NCI-H82 treated with DMSO at 0.1 percent for 48 hours (cell line): Measurements from ENCODE around the gene CBX4.
"Not testable (repeated sequence)": the region's sequence is repeated elsewhere in the genome, so short reads cannot be mapped to it uniquely, and the experiment has no call there.

Experiments used
- DNase-seq: peaks from one replicate; lab custom pipeline; 2025; ENCODE audit not compliant: unreplicated experiment; lab: John Stamatoyannopoulos, UW

Gene CBX4

DNA sequence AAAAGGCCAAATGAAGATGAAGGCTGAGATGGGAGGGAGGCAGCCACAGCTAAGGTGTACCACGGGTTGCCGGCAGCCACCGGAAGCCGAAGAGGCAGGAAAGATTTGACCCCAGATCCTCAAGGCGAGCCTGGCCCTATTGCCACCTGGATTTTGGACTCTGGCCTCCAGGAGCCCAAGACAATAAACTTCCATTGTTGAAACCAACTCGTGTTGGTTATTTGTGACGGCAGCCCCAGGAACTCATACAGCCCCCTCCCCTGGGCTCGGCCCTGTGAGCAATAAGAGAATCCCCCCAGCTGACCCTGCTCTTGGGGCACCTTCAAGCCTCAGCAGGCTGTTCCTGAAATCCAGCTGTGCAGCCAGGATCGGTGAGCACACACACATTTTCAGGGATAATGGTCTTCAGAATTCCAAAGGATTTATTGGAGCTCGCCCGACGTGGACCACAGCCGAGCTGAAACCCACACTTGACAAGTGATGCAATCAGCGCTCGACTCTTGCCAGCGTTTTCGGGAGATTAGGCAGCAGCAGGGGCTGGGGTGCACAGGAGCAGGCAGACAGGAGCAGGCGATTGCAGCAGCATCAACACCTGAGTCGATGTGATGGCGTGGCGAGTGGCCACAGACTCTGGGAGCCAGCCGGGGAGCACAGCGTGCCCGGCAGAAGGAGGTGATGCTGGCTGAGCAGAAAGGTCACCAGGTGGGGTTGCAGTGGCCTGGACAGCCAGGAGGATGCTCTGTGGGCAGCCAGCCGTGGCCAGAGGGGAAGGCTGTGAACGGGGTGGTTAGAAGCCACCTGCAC lies 22.4 kb upstream of the CBX4 start:
- DNase-seq, result no peak

DNA sequence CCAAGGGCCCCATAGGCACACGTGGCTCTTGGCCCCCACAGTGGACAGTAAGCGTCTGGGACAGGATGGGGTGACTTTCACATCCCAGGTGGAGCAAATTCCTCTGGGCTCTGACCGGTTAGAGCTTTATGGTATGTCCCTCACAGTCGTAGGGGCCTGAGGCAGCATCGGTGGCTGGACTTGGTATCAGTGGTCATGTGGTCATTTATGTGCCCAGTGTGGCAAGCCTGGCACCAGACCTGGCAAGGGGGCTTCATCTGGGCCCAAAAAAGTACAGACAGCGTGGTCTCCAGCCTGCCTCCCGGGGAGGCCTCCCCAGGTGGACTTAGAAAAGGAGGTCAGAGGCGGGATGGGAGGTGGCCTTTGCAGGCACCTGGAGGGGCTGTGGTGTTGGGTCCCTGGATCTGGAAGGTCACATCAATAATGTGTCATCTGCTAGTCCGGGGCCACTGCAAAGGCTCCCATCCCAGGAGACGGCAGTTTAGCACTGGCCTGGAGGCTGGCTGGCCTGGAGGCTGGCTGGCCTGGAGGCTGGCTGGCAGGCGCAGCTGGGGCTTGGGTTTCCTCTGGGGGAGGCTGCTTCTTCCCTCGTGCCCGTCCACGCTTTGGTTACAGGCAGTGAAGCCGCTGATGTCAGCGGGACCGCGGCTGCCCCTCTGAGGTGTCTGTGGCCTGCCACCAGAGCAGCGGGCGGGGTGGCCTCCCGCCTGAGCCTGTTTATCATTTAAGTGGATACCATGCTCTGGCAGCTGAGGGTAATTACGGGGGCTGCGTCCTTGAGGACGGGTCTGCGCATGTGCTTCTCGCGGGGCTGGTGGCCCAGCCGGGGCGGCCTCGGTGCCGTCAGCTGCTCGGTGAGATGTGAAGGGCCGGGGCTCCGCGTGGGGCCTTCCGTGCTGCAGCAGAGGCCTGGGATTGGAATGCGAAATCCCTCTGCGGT lies 20.7 kb upstream of the CBX4 start:
- no peak for DNase-seq

DNA sequence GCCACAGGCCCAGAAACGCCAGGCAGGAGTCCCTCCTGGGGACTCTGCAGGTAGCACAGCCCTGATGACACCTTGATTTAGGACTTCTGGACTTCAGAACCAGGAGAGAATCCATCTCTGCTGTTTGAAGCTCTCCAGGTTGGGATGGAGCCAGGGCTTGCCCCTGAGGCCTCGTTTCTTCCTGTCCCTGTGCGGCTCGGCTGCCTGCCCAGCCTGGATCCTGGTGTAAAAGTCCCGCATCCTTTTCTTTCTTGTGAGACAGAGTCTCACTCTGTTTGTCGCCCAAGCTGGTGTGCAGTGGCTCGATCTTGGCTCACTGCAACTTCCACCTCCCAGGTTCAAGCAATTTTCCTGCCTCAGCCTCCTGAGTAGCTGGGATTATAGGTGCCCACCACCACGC lies 17.9 kb upstream of the CBX4 start:
- DNase-seq, result no peak

DNA sequence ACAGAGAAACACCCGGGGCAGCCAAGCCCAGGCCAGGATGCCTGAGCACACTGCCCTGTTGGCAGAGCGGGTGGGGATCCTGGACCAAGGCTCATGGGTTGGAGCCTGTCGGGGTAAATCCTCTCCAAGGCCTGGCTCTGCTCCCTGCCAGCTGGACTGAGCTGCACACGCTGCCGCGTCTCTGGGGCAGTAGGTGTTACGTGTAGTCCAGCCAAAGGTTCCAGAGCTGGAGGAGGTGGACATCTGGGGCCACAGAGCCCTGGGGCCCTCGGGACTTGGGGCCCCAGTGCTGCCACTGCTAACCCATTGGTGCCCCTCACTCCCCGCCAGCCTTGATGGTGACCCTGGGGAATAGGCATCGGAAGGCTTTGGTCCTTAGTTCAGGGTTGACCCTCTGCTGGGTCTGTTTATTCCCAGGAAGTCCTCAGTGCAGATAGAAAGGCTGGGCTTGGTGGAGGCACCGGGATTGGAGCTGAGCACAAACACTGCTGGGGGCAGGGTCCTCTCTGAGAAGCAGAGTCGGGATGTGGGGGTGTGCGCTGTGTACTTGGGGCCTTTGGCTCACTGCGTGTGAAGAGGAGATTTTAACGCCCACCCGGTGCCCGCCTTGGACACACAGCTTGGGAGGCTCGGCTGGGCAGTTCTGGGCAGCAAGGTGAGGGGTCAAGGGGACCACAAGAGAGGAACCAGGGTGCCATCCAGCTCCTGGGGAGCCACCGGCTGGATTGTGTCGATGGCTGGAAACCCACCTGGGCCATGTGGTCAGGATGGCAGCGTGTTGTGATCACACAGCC lies 16.3 kb upstream of the CBX4 start:
- no peak for DNase-seq

DNA sequence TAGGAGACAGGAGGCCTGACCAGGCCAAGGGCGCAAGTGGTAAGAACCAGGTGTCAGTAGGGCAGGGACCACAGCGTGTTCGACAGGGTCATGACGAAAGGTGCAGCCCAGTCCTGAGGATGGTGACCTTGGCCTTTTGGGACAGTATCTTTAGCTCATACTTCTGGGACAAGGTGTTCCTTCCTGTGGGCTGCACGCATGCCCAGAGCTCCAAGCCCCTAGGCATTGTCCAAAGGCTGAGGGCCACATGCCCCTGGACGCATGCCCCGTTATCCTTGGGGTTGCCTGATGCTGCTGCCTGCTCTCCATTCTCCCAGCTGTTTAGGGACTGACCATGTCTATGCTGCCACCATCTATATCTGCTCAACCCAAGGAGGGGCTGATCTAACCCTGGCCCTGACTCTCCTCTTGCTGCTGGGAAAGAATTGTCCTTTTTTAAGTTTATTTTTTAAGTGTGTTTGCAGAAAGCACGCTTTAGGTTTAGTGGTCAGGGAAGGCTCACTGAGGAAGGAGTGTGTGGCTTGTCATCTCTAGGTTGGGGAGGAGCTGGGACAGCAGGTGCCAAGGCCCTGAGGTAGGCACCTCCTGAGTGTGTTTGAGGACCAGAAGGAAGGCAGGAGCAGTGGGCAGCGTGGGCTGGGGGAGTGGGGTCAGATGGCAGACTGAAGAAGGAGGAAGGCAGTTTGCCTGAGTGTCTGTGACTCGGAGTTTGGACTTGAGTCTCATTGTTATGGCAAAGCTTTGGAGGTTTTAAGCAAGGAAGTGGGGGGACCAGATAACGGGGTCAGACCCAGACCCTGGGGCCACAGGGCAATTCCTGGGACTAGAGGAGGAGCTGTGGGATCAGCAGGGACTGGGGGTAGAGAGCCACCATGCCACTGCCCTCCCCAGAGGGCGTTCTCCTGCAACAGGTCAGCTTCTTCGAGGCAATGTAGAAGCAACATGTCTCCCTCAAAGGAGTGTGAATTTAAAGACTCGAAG lies 15.1 kb upstream of the CBX4 start:
- no peak for DNase-seq

DNA sequence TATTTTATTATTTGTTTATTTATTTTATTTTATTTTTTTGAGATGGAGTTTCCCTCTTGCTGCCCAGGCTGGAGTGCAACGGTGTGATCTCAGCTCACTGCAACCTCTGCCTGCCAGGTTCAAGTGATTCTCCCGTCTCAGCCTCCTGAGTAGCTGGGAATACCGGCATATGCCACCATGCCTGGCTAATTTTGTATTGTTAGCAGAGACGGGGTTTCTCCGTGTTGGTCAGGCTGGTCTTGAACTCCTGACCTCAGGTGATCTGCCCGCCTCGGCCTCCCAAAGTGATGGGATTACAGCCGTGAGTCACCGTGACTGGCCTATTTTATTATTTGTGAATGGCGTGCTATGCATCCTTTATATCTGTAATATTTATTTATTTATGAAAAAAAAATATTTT lies 13.9 kb upstream of the CBX4 start:
- not testable (repeated sequence) for DNase-seq

DNA sequence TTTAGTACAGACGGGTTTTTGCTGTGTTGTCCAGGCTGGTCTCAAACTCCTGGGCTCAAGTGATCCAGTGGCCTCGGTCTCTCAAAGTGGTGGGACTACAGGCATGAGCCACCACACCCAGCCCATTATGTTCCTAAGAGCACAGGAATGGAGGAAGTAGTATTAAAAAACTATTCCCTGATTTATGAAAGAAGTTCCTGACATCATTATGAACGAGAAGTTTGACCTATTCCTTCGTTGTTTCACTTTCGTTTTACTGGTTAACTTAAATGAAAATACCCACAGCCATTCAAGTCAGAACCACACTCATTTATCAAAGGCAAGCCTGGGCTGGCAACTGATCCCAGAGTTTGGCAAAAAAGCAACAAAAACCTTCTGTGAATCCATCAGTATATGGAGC lies 13.5 kb upstream of the CBX4 start:
- no peak for DNase-seq

DNA sequence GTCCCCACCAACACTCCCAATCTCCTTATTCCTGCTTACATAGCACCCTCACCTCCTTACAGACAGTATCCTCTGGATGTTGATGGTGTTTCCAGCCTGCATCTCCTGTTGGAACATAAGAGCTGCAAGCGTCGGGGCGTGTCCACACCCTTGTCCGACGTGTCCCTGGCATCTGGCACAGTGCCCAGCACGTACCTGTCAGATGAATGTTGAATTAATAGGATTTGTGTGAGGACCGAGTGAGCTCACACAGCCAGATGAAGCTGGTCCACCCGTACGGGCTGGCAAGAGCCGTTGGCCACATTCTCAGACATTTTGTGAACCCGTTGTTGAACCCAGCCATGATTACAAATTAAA lies 12.2 kb upstream of the CBX4 start:
- DNase-seq, result no peak

DNA sequence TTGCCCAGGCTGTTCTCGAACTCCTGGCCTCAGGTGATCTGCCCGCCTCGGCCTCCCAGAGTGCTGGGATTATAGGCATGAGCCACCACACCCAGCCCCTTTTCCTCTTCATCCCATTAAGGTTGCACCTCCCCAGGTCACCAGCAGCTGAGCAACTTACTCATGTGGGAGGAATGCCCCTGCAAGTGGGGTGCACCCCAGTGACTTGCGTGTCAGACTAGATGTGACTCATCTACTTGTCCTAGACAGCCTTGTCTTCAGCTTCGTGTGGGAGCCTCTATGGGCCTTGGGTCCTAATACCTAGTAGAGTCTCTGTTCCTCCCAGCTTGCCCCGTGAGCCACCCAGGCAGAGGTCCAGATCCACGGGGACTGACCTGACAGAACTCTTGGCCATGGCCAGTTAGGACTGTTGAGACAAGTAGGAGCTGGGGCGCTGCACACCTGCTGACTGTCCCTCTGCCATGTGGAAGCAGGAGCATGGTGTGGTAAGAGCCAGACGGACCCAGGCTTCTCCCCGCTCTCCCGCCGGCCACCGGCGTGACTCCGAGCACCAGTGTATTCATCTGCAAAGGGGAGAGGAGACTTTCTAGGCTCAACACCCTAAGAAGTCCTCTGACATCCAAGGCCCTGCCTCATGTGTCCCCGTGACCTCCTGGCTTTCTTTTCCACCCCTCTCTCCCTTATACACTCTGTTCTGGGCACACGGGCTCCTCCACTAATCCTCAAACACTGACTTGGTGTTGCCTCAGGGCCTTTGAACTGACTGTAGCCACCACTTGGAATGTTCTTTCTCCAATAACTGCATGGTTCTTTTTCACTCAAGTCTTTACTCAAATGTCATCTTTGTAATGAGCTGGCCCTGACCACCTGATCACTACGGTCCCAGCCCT lies 11.6 kb upstream of the CBX4 start:
- DNase-seq, result no peak

DNA sequence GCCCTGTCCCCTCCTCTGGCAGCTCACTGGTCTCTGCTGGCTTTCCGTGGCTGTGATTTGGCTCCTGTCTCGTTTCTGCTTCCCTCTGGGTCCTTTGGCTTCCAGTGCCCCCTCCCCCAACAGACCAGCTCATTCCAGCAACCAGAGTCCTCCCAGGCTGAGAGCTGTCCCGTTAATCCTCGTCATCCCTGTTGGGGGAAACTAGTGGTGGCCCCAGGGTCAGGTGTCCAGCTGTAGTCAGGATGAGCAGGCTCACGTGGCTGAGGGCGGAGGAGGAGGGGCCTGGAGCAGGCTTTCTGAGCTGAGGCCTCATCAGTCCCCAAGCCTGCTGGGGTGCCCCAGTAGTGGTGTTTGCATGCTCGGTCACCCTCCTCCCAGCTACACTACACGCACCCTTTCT lies 10.7 kb upstream of the CBX4 start:
- no peak for DNase-seq

DNA sequence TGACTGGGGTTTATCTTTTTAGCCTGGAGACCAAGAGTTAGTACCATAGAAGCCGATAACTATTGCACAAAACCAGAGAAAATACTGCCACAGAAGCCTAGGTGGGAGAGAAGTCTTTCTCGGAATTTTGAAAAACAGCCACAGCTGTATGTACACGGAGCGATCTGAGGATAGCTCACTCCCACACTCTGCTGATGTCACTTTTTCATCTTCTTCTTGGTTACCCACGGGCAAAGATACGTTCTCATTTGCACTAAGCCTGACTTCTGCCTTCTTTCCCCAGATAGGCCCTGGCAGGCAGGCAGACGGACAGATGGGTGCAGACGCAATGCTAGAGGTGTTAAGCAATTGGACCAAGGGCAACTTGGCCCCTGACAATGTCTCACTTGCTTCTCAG lies 9.1 kb upstream of the CBX4 start:
- no peak for DNase-seq

DNA sequence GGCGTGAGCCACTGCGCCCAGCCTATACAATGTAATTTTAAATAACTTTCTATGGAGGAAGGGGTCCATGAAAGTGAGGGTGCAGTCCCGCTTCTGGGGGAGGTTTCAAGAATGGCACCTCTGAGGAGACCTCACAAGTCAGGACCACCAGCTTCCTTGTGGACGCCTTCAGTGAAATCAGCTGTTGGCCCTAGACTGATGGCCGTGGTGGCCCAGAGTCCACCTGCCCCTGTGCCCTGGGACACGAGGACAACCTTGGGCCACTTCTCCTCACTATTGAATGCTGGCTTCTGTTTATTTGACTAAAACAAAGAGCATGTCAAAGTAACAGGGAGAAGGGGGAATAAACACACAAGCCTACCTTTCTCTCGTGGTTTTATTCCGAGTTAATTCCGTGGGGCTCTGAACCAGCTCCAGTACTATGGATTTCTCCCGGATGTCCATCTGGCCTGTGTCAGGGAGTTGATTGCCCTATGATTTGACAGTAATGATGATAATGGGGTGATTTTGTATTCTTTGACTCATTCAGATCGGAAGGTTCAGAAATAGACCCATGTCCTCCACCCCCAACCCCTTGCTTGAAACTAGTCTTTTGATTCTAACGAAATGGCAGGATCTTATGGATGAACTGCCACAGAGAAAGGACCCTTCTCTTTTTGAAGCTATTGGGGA lies 8.6 kb upstream of the CBX4 start:
- DNase-seq, result no peak

DNA sequence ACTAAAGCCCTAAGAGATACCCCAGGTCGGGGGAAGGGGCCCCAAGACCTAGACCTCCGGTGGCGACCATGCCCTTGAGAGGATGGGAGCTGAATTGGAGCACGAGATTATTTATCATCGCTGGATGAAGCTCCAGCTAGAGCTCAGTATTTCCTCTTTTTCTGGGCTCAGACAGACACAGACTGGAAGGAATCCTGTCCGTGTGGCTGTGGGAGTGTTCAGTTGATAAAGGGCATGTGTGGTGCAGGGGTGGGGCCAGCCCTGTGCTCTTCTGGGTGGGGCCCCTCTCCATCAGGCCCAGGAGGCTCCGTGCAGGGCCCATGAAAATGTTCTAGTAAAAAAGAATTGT lies 6.3 kb upstream of the CBX4 start:
- DNase-seq, result no peak

DNA sequence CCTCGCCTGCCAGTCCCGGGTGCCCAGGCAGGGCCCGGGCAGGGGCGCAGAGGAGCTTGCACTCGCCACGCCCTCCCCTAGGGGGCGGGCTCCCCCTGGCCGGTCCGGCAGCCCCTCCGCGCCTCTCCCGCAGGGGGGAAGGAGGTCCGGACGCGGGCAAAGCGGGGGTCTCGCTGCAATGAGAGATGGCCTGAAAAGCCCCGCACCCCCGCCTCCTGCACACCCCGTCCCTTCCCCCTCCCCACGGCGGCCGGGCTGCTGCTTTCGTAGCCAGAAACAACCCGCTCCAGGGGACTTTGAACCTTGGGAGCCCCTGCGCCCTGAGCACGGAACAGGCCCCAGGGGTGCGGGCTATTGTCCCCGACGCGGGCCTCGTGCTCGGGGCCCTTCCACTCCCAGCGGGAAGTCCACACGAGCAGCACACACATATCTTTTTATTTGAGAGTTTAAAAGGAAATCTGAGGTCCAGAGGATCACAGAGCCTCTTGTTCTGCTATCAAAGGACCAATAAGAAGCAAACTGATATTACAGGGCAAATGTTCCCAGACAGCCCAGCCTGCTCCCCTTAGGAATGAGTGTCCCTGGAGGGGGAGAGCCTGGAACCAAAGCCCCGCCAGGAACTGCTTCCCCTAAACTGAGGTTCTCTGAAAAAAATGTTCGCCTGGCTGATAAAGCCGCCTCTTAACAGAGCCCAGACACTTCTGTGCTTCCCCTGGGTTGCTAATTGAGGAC lies 5.8 kb upstream of the CBX4 start:
- DNase-seq, result no peak

DNA sequence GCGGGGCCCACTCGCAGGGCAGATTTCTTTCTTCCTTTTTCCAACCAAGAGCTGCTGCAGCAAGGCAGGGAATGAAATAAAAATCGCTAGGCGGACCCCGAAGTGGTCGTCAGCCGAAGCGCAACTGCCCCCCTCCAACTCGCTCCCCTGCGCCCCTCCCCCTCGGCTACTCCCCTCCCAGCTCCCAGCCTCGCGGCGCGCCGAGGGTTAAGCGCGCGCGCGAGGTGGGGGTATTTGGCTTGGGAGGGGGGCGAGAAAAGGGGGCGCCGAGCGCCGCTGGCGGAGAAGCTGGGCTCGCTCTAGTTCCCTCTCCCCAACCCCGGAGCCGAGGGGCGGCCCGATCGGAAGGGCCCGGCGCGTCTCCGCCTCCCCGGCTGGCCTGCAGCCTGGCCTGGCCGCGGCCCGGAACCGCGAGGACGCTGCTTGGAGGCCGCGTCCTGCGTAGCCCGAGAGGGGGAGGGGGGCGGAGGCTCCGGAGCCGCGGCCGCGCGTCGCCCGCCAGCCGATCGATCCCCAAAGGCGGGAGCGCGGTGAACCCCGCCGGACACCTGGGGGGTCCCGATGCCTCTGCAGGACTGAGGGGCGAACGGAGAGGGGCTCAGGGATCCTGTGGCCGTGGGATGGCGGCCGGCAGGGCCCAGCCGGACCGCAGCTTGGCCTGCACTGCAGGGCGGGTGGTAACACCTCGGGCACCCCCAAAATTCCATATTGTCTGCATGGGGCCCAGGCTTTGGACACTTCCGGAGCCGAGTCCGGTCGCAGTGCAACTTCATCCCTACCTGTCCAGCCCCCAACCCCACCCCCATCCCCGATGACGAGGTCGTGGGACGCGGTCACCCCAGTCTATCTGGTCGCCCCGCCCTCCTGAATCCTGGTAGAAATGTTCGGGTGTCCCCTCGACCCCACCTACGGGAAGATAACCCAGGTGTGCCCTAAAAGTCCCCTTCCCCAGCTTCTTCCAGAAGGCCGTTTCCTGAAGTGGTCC lies 4.9 kb upstream of the CBX4 start:
- DNase-seq, result no peak

DNA sequence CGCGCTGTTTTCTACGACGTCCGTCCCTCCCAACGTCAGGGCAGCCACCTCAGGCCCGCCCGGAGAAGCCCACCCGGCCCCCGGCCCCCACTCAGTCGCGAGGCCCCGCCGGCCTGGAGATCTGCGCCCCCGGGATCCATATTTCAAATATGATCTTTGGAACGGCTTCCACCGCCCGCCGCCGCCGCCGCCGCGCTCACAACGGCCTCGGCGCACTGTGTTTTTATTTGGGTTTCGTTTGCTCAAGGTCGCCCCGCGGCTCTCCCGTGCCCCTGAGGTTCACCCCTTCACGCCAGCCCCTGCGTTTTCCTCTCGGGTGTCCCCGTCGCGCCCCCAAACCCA lies 4.2 kb upstream of the CBX4 start:
- no peak for DNase-seq
